C1 segment of cervical spinal cord (tissue), 14 donors: ENCODE data around the gene SEPTIN10.

Source experiments
- DNase-seq, 14 donors: peaks; one replicate each; lab custom pipeline; 2025; lab: John Stamatoyannopoulos, UW

The SEPTIN10 gene

DNA sequence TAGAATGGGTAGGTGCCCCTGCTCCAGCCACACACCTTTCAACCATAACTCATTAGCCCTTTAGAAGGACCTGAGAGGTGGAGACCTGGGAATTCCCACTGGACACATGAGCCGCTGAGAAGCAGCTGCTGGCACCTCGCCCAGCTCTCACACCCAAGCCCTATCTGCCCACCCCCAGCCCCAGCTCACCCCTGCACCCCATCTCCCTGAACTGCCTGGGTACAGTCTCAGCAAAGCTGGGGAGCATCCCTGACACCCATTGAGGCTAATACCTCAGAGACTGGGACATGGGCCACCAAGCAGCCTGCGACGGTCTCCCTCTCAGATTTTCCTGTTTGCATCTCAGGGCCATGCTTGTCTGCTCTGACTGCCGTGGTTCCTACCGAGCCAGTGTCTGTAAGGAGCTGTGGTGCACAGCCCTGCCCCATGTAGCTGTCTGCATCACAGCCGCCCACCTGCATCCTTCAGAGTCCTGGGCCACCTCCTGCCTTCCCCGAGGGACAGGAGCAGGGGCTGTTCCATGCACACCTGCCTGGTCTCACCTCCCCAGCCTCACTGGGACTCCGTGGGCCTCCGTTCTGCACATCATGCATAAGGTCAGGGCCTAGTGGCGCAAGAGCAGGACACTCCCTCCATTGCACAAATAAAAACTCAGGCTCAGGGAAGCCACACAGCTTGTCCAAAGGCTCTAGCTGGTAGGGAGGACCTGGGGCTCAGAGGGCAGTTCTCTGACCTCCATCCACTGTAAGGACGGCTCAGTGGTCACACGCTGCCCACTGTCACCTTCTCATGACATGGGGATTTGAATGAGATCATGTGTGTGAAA is 90.0 kb downstream of the SEPTIN10 start:
- no peak for DNase-seq

GRCh38 chr2:109523121-109523520 is 90.6 kb downstream of the SEPTIN10 start:
- DNase-seq = no peak

- DNase-seq = no peak
These were observed 91.7 kb downstream of the SEPTIN10 start for GRCh38 chr2:109522063-109522374.

DNA sequence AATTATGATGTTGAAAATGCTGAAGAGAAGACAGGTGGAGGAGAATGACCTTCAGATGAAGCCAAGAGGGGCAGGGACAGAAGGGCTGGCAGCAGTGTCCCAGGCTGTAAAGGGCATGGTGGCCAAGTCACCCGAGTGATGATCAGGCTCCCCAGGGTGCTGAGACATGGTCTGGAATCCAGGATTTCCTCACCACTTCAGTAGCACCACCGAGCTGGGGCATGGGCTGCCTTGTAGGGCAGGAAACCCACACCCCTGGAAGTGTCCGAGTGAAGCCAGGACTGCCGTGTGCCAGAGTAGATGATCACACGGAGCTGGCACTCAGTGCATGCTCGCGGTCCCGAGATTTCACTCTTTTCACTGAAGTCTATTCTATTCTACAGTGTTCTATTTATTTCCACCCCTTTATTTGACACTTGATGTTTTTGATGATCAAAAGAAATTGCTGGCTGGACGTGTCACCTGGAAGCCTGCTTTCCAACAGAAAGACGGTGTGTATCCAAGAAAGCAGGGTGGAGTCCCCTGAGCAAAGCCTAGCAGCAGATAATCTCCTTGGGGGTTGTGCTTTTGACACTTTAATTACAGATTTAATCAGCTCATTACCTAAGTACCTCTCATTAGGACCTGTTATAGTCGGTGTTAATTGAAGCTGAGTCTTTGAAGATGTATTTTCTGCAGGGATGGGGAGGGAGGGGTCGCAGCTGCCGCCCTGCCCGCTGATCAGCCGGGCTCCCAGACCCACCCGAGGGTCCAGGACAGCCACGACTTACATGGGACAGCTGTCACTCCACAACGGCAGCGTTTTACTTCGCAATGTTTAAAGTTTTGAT is 92.3 kb downstream of the SEPTIN10 start:
- DNase-seq = peak in 1 of 14 donors; percentile 5

DNA sequence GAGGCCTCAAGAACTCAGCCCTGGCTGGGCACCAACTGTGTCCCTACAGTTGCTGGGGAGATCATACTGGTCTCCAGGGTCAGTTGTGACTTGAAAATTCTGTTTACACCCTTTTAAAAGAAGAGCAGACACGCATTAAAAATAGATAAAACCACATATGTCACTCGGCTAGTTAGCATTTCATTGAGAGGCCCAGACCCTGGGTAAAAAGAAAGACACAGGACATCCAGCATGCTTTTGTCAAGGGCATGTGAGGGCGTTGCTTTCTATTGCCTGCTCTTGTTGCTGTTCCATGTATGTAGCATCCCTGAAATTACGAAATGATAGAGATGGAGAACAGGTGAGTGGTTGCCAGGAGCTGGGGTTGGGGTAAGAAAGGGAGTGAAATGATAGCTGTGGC is 94.3 kb downstream of the SEPTIN10 start:
- no peak for DNase-seq

GRCh38 chr2:109517118-109517889 is 96.5 kb downstream of the SEPTIN10 start:
- no peak for DNase-seq

- DNase-seq = no peak
These were observed 97.2 kb downstream of the SEPTIN10 start for GRCh38 chr2:109516445-109517117.

DNA sequence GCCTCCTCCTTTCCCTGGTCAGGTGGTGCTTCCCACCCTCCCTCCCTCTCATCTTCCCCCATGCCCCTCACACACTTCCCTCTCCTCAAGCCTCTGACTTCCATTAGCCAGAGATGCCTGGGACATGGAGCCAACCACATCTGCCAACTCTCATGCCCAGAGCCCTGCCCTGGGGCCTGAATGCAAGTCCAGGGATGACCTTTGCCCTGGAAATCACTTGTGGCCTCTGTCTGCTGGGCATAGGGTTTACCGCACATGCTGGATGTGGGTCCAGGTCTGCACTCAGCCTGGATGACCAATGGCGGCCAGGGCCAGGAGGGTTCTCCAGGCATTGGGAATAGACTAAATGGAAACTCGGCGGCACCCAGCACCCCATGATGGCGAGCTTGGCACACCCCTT is 98.9 kb downstream of the SEPTIN10 start:
- no peak for DNase-seq

DNA sequence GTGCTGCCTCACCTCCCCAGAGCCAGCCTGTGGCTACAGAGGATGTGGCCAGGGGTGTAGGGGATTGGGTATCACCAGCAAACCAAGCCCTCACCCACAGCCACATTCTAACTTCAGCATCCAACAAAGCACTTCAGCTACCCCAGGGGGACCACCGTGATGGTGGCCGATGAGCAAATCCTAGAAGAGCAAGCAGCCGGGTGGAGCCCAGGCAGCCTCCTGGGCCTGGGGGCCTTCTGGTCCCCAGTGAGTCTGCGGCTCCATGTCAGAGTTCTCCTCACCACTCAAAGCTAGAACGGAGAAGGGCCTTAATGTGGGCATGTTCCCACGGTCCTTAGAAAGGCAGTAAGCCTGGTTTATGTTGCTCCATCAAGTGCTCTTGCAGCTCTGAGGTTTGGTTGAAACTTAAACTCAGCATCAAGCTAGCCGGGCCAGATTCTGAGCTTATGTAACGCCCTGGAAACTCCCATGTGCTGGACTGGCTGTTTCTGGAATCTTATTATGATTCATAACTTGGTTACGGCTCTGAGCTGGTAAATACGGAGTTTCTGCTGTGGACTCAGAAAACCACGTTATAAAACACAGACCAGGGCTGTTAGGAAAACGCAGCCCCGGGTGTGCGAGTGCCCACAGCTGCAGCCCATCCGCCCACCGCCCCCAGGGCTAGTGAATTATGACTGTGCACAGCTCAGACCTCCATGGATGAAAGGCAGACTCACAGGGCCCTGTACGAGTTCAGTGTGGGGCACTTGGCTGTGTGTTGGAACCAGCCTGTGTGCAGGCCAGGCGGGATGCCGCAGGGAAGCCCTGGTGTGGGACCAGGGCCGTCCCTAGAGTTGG is 99.8 kb downstream of the SEPTIN10 start:
- DNase-seq = no peak

DNA sequence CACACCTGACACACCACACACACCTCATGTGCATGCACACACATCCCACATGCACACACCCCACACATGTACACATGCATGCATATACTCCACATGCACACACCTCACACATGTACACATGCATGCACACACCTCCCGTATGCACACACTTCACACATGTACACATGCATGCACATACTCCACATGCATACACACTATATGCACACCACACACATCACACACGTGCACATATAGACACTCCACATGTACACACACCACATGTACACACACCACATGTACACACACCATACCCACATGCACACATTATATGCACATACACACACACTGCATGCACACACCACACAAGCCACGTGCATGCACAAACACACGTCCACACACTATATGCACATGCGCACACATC is 100.5 kb downstream of the SEPTIN10 start:
- DNase-seq = no peak

GRCh38 chr2:109512076-109512475 is 101.7 kb downstream of the SEPTIN10 start:
- DNase-seq = no peak

GRCh38 chr2:109511168-109511567 is 102.6 kb downstream of the SEPTIN10 start:
- no peak for DNase-seq

DNA sequence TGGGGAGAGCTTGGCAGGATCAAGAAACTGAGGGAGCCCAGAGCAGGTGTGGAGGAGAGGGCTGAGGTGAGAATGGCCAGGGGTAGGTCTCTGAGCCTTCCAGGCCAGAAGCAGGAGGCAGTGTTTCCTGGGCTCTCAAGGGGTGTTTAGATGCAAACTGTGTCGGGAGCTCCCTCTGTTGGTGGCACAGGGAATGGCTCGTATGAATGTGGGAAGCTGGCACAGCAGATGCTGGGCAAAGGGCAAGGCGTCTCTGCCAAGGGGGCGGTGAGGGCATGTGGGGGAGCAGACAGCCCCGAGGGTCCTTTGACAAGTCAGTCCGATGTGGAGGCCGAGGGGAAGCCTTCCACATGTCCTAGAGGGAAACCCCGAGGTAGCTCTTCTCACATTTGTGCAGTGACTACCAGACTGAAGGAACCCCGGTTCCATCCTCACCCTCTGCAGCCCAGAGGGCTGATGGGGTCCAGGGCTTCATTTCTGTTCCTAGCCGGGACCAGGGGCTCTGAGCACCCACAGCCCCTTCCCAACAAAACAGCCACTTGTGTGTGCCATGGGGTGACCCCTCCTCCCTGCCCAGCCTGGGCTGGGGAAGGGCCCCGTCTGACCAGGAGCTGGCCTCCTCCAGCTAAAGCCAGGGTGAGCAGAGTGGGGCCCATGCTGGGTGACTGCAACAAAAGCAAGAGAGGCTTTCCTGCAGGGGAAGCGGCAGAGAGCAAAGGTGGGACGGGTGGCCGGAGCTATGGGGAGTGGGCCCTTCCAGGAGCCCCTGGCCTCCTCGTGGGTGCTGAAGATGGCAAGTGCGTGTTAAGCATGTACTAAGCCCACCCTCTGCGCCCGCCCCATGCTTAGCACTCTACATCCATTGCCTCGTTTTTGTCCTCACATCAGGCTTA is 103.4 kb downstream of the SEPTIN10 start:
- DNase-seq = peak in 13 of 14 donors; percentile 3 to 55 (median 38)

GRCh38 chr2:109508556-109508955 is 105.2 kb downstream of the SEPTIN10 start:
- no peak for DNase-seq

- no peak for DNase-seq
These were observed 105.9 kb downstream of the SEPTIN10 start for GRCh38 chr2:109507828-109508227.

GRCh38 chr2:109507217-109507616 is 106.5 kb downstream of the SEPTIN10 start:
- peak in 2 of 14 donors; percentile 10 to 20 for DNase-seq

- no peak for DNase-seq
These were observed 110.6 kb downstream of the SEPTIN10 start for GRCh38 chr2:109503191-109503590.

GRCh38 chr2:109501461-109501860 is 112.3 kb downstream of the SEPTIN10 start:
- no peak for DNase-seq

- no peak for DNase-seq
These were observed 112.9 kb downstream of the SEPTIN10 start for GRCh38 chr2:109500910-109501309.

- no peak for DNase-seq
These were observed 114.2 kb downstream of the SEPTIN10 start for GRCh38 chr2:109499566-109499965.
